Uterus (tissue), 4 donors: Measurements from ENCODE around the gene RCAN2. TPM values are rescaled to one million over a fixed set of nuclear protein-coding genes. Genes with fewer than 3 reads are reported as not detected.
"Not testable (repeated sequence)": the region's sequence is repeated elsewhere in the genome, so short reads cannot be mapped to it uniquely, and the experiment has no call there.

Experiments
- DNase-seq, 2 donors: peaks; one replicate each; pipeline ENCODE4 v3.0.0-alpha.2; 2019 to 2020
- H3K27ac ChIP-seq, 2 donors: fragments of 200-600 bp; sonication (generic); 1 replicate in 1 of 2; 2 replicates in 1 of 2; pipeline ENCODE4 v1.5.1; 2016 to 2018
- H3K27me3 ChIP-seq, 2 donors: fragments of 200-600 bp; sonication (generic); one replicate each; pipeline ENCODE4 v1.5.1; 2018 to 2019; ENCODE audit warnings: control low read depth in 1 of 2
- H3K36me3 ChIP-seq, 2 donors: fragments of 200-600 bp; sonication (generic); one replicate each; pipeline ENCODE4 v1.5.1; 2019; ENCODE audit warnings: control low read depth in 1 of 2
- H3K4me1 ChIP-seq, 2 donors: fragments of 200-600 bp; sonication (generic); one replicate each; pipeline ENCODE4 v1.5.1; 2018 to 2019; ENCODE audit warnings: control low read depth in 1 of 2
- H3K4me3 ChIP-seq, 2 donors: fragments of 200-600 bp; sonication (generic); 1 replicate in 1 of 2; 2 replicates in 1 of 2; pipeline ENCODE4 v1.5.1; 2018 to 2019; ENCODE audit warnings: mild to moderate bottlenecking in 1 of 2
- H3K9me3 ChIP-seq, 2 donors: fragments of 200-600 bp; sonication (generic); one replicate each; pipeline ENCODE4 v1.5.1; 2019; ENCODE audit warnings: control low read depth in 1 of 2
- POLR2A ChIP-seq, 2 donors: fragments of 450-650 bp; IDR thresholded peaks; one replicate each; pipeline ENCODE4 v1.6.1; 2016; ENCODE audit warnings: antibody characterized with exemption in 2 of 2, mild to moderate bottlenecking in 1 of 2, moderate library complexity in 1 of 2
- intact Hi-C: fragments of 100-400 bp; cut with DNase I; formaldehyde crosslinking; loops from one replicate; pipeline ENCODE4 v1.15.1; 2023; ENCODE audit warnings: low total_unique reads
- total RNA-seq, 4 donors: library from RNA; depleted of rRNA in 3 of 4; stranded (reverse); fragments of >200 nt in 3 of 4; gene quantifications; one replicate each; pipeline versions ENCODE4 v1.1.0 to v1.2.4, GENCODE V29; 2014 to 2023
- TF ChIP-seq, protein P1 (sequence below), 4 experiments: fragments of 200-600 bp in 2 of 4; fragments of 450-650 bp in 2 of 4; sonication (generic) in 2 of 4; IDR thresholded peaks; one replicate each; pipeline ENCODE4 v1.5.1; 2016 to 2019; ENCODE audit warnings: antibody characterized with exemption in 4 of 4, mild to moderate bottlenecking in 2 of 4, moderate library complexity in 1 of 4
- donor health status: DM: yes; HTN: yes; CAD: no.

The RCAN2 gene
- total RNA-seq, 4 donors from 2014 or later, result 3.0 to 36.4 (median 16.3) TPM

DNA sequence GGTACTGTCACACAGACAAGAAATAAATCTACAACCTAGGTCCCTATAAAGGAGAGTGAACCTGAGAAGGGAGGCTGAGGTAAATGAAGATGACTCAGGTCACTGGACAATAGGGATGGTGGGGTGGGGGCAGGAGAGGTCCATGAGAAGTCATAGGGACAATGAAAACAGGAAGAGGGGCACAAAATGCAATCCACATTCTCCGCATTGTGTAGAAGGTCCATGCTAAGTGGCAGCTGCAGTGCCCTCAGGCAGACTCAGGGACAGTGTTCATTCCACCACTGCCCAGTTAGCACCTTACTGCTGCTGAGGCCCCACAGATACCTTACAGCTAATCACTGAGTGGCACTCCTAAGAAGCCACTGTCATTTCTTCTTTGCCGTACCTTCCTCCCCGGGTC is 156.8 kb downstream of the RCAN2 start:
- Histone ChIP-seq H3K27ac (no peak overlapping the region), H3K4me1 (no peaks in the 10 kb centered on the region), H3K27me3 (no peaks in the 10 kb centered on the region), H3K4me3 (no peak overlapping the region), H3K9me3 (no peaks in the 10 kb centered on the region), H3K36me3 (no peaks in the 10 kb centered on the region)
- intact Hi-C loops, result no loop called here
- no peak for DNase-seq
- no peak for TF ChIP-seq POLR2A (IDR thresholded peaks at IDR 0.05)
- TF ChIP-seq, protein P1, sequence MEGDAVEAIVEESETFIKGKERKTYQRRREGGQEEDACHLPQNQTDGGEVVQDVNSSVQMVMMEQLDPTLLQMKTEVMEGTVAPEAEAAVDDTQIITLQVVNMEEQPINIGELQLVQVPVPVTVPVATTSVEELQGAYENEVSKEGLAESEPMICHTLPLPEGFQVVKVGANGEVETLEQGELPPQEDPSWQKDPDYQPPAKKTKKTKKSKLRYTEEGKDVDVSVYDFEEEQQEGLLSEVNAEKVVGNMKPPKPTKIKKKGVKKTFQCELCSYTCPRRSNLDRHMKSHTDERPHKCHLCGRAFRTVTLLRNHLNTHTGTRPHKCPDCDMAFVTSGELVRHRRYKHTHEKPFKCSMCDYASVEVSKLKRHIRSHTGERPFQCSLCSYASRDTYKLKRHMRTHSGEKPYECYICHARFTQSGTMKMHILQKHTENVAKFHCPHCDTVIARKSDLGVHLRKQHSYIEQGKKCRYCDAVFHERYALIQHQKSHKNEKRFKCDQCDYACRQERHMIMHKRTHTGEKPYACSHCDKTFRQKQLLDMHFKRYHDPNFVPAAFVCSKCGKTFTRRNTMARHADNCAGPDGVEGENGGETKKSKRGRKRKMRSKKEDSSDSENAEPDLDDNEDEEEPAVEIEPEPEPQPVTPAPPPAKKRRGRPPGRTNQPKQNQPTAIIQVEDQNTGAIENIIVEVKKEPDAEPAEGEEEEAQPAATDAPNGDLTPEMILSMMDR (IDR thresholded peaks at IDR 0.05), result no peak

DNA sequence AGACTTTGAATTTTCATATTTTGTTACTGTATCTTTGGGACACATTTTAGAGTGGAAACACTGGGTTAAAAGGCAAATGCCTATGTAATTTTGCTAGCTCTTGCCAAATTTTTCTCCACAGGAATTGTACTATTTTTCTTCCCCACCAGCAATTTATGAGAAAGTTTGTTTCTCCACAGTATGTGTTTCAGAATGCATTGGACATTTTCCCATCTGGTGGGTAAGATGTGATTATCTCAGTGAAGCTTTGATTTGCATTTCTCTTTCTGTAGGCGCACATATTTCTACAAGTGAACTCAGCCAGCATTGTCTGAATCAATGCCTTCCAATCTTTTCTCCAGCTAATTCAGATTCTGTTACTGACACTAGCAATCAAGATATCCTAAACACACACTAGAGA is 157.8 kb downstream of the RCAN2 start:
- Histone ChIP-seq H3K9me3 (no peaks in the 10 kb centered on the region), H3K36me3 (no peaks in the 10 kb centered on the region), H3K27me3 (no peaks in the 10 kb centered on the region), H3K27ac (no peak overlapping the region), H3K4me1 (no peaks in the 10 kb centered on the region), H3K4me3 (no peak overlapping the region)
- intact Hi-C loops, result no loop called here
- TF ChIP-seq, protein P1 (IDR thresholded peaks at IDR 0.05), result no peak
- no peak for TF ChIP-seq POLR2A (IDR thresholded peaks at IDR 0.05)
- no peak for DNase-seq

DNA sequence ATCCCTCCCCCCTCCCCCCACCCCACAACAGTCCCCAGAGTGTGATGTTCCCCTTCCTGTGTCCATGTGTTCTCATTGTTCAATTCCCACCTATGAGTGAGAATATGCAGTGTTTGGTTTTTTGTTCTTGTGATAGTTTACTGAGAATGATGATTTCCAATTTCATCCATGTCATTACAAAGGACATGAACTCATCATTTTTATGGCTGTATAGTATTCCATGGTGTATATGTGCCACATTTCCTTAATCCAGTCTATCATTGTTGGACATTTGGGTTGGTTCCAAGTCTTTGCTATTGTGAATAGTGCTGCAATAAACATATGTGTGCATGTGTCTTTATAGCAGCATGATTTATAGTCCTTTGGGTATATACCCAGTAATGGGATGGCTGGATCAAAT is 158.8 kb downstream of the RCAN2 start:
- H3K4me3 ChIP-seq, intact Hi-C loops, H3K36me3 ChIP-seq: not testable (repeated sequence)

DNA sequence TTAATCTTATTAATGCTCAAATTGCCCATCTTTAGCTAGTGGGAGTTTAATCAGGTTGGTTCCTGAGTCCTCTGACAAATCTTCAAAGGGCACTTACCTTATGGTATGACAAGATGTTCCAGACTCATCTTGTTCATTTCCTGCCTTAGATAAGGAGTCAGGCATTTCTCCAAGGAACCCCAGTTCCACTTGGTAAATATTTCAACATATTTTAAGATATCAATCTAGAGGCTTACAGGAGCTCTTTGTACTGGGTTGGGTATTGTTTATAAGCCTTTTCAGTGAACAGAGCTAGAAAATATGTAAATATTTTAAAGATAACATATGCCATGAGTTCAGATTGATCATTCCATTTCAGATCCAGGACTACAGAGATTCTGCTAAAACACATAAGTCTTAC is 159.8 kb downstream of the RCAN2 start:
- TF ChIP-seq POLR2A (IDR thresholded peaks at IDR 0.05), result no peak
- TF ChIP-seq, protein P1 (IDR thresholded peaks at IDR 0.05), result no peak
- no peak overlapping the region for H3K27ac ChIP-seq
- DNase-seq, result no peak
- H3K4me3 ChIP-seq, result no peak overlapping the region
- no peaks in the 10 kb centered on the region for H3K4me1 ChIP-seq
- no peaks in the 10 kb centered on the region for H3K27me3 ChIP-seq
- no peaks in the 10 kb centered on the region for H3K9me3 ChIP-seq
- no peaks in the 10 kb centered on the region for H3K36me3 ChIP-seq
- intact Hi-C loops, result no loop called here

More for the DNA sequence above, 158.8 kb downstream of the RCAN2 start:
- not testable (repeated sequence) for H3K27me3 ChIP-seq, DNase-seq, H3K4me1 ChIP-seq, H3K27ac ChIP-seq, H3K9me3 ChIP-seq

DNA sequence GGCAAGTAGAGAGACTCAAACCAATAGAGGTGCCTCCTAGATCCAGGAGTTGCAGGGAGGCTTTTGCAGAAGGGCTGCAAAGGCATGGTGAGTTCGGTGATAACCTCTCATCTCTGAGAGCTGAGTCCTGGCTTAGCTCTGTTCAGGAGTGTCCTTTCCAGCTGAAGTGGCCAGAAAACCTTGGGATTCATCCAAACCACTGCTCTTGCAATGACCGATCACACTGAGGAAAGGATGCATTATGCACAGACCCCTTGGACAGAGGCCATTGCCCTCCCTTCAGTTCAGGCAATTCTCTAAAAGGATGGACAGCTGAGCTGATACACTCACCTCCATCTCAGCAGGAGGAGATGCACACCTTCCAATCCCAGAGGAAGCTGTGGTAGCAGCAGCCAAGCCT is 161.7 kb downstream of the RCAN2 start:
- Histone ChIP-seq H3K9me3 (no peaks in the 10 kb centered on the region), H3K27me3 (no peaks in the 10 kb centered on the region), H3K36me3 (no peaks in the 10 kb centered on the region), H3K4me3 (no peak overlapping the region), H3K27ac (no peak overlapping the region), H3K4me1 (no peaks in the 10 kb centered on the region)
- intact Hi-C loops, result no loop called here
- DNase-seq, result no peak
- no peak for TF ChIP-seq POLR2A (IDR thresholded peaks at IDR 0.05)
- TF ChIP-seq, protein P1 (IDR thresholded peaks at IDR 0.05), result no peak

DNA sequence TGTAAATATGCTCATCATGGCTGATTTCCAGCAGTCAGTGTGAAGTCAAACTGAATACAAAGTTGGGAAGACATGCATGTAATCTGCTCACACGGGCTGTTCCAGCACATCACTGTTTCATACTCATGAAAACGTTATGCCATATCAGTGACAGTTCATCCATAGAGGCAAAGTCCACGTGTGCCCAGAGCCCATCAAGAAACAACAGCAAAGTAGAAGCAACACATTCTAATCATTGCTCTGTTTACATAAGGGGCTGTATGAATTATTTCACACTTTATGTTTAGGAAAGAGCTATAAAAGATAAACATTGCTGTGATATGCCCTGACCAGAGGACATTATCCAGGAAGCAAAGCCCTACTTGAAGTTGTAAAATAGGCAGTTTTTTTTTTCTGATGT is 163.5 kb downstream of the RCAN2 start:
- intact Hi-C loops, result no loop called here
- Histone ChIP-seq H3K36me3 (no peaks in the 10 kb centered on the region), H3K4me1 (peaks cover 0 to 6% of the 10 kb centered on the region in 2 donors), H3K9me3 (no peaks in the 10 kb centered on the region), H3K27ac (no peak overlapping the region), H3K4me3 (no peak overlapping the region), H3K27me3 (no peaks in the 10 kb centered on the region)
- no peak for DNase-seq
- TF ChIP-seq POLR2A (IDR thresholded peaks at IDR 0.05), result no peak
- TF ChIP-seq, protein P1 (IDR thresholded peaks at IDR 0.05), result no peak
